Peyer's patch (tissue), 4 donors: Measurements from ENCODE around the gene IRF4.
"Not testable (repeated sequence)": the region's sequence is repeated elsewhere in the genome, so short reads cannot be mapped to it uniquely, and the experiment has no call there.

Experiments
- CTCF ChIP-seq, 6 experiments: fragments of 450-650 bp in 4 of 6; fragments of 200-600 bp in 2 of 6; sonication (generic) in 1 of 6; IDR thresholded peaks; one replicate each; pipeline ENCODE4 v1.5.1; 2017 to 2019; ENCODE audit warnings: antibody characterized with exemption in 6 of 6, mild to moderate bottlenecking in 3 of 6, moderate library complexity in 1 of 6
- POLR2A ChIP-seq, 2 donors: fragments of 450-650 bp; IDR thresholded peaks; one replicate each; pipeline ENCODE4 v1.5.1; 2017; ENCODE audit warnings: antibody characterized with exemption in 2 of 2, mild to moderate bottlenecking in 2 of 2, moderate library complexity in 2 of 2

DNA sequence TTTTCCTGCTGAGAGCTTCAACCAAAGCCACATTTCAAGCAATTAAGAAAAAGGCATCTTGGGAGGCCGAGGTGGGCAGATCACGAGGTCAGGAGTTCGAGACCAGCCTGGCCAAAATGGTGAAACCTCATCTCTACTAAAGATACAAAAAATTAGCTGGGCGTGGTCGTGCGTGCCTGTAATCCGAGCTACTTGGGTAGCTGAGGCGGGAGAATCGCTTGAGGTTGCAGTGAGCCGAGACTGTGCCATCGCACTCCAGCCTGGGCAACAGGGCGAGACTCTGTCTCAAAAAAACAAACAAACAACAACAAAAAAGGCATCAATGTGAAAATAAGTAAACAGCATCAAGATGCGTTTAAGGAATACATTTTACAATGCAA lies 13.9 kb upstream of the IRF4 start:
- TF ChIP-seq CTCF, POLR2A (IDR thresholded peaks at IDR 0.05): not testable (repeated sequence)
